Activated naive CD4-positive, alpha-beta T cell treated with anti-CD3 and anti-CD28 coated beads, Interleukin-2, amount 50 U/mL, for 72 hours (primary cell): ENCODE measurements around the gene TGFBR3. TPM values are rescaled to one million over a fixed set of nuclear protein-coding genes. Genes with fewer than 3 reads are reported as not detected.
A peak's percentile ranks its signal among the peaks of the same experiment; 100 is the strongest.

Experiments used
- ATAC-seq, 2 donors: fragments of 150-1000 bp; cut with Tn5 transposase; 2 replicates each; pipeline ENCODE4 v1.10.0; 2021; ENCODE audit warnings: mild to moderate bottlenecking in 2 of 2, moderate library complexity in 2 of 2
- DNase-seq, 2 donors: peaks; one replicate each; pipeline ENCODE4 v3.0.0; 2021 to 2022; ENCODE audit warnings: low spot score in 2 of 2
- H3K27ac Mint-ChIP-seq, 2 donors: one replicate each; pipeline ENCODE4 v1.8.0; 2022; ENCODE audit warnings: mild to moderate bottlenecking in 2 of 2, mixed read lengths in 2 of 2
- H3K36me3 Mint-ChIP-seq, 2 donors: one replicate each; pipeline ENCODE4 v1.8.0; 2022; ENCODE audit warnings: mixed read lengths in 2 of 2
- H3K9me3 Mint-ChIP-seq, 2 donors: one replicate each; pipeline ENCODE4 v1.8.0; 2022; ENCODE audit warnings: mixed read lengths in 2 of 2
- total RNA-seq, 2 donors: library from RNA; stranded (reverse); gene quantifications; one replicate each; pipeline ENCODE4 v1.2.3, GENCODE V29; 2022

The TGFBR3 gene
- total RNA-seq, 2 donors from 2014 or later = 1.2 to 3.3 TPM

DNA sequence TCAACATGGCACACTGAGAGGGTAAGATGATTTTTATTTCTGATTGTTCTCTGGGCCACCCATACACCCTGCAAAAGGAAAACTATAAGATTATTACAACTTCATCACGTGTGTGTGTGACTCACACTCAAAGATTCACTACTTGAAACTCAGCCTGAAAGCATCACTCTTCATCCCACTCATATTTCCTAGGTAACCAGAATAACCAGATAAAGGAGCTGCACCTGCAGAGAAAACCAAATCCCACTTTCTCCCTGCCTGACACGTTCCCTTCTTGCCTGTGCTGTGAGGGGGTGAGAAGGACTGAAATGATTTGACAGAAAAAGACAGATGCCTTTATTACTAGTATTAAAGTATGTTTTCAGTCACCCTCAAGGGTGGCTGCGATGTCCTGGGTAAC lies 131.6 kb downstream of the TGFBR3 start:
- H3K36me3 Mint-ChIP-seq = peaks cover 6 to 8% of the 10 kb centered on the region in 2 donors
- peak overlapping the region; percentile 88 to 91 for H3K27ac Mint-ChIP-seq
- peak; percentile 87 to 88 for ATAC-seq
- H3K9me3 Mint-ChIP-seq = no peaks in the 10 kb centered on the region
- DNase-seq = peak; percentile 62 to 66

DNA sequence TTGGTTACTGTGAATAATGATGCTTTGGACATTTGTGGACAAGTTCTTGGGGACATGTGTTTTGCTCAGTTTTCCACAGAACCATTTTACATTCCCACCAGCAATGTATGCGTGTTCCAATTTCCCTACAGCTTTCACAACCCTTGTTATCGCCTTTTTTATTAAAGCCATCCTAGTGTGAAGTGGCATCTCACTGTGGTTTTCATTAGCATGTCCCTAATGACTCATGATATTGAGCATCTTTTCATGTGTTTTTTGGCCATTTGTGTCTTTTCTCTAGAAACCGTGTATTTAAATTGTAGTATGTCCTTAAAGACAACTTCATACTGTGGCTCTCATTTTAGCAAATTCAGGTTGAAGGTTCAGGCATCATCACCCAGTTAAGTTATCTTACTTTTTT lies 132.1 kb downstream of the TGFBR3 start:
- ATAC-seq (peak in 1 of 2 donors; percentile 14), DNase-seq (no peak)
- Mint-ChIP-seq H3K27ac (peak overlapping the region; percentile 88 to 91), H3K36me3 (peaks cover 6 to 8% of the 10 kb centered on the region in 2 donors), H3K9me3 (no peaks in the 10 kb centered on the region)

DNA sequence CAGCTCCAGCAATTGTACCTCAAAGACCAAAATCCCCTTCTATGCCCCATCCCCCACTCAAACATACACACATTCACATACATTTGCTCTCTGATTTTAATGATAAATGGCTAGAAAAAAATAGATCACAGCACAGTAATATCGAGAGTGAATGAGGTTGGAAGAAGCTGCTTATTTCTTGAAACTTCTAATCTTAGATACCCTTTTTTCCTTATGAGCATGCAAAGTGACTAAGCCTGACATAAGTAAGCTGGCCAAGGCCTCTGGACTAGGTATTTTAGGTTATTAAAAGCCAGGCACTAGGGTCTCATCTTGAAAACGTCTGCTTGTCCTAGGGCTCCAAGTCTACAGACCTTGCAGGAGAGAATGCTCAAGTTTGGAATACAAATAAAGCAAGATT lies 133.6 kb downstream of the TGFBR3 start:
- Mint-ChIP-seq H3K27ac (peak overlapping the region; percentile 86 to 94), H3K36me3 (peaks cover 8 to 17% of the 10 kb centered on the region in 2 donors), H3K9me3 (peaks cover 0 to 6% of the 10 kb centered on the region in 2 donors)
- DNase-seq = no peak
- peak; percentile 48 to 58 for ATAC-seq

GRCh38 chr1:91751275-91751674 lies 134.7 kb downstream of the TGFBR3 start:
- DNase-seq (no peak), ATAC-seq (no peak)
- peaks cover 16 to 28% of the 10 kb centered on the region in 2 donors for H3K36me3 Mint-ChIP-seq
- no peak overlapping the region for H3K27ac Mint-ChIP-seq
- H3K9me3 Mint-ChIP-seq = peaks cover 0 to 17% of the 10 kb centered on the region in 2 donors

DNA sequence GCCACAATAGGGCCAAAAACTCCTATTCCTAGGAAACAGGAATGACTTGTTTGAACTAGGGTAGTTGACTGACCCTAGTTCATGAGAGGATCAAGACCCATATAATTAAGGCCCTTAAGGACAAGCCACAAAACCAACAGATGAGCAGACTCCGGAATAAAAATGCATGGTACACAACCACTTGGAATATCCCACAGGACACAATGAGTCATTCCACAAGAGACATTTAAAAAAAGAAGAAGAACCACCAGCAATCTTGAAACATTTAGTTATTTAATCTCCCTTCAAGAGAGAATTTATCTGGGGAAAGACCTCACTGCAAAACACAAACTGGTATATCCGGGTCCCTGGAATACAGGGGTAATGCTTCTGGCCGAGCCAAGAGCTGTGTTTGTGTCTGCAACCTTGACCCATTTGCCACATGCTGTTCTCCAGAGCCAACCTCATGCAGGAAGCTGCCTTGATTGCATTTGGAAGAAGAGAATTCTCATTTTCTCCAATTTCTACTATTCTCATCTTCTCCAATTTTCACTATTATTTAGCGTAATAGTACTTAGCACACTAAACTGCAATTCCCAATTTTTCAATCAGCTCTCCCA lies 135.5 kb downstream of the TGFBR3 start:
- ATAC-seq (no peak), DNase-seq (no peak)
- Mint-ChIP-seq H3K36me3 (peaks cover 20 to 35% of the 10 kb centered on the region in 2 donors), H3K27ac (no peak overlapping the region), H3K9me3 (peaks cover 0 to 24% of the 10 kb centered on the region in 2 donors)

DNA sequence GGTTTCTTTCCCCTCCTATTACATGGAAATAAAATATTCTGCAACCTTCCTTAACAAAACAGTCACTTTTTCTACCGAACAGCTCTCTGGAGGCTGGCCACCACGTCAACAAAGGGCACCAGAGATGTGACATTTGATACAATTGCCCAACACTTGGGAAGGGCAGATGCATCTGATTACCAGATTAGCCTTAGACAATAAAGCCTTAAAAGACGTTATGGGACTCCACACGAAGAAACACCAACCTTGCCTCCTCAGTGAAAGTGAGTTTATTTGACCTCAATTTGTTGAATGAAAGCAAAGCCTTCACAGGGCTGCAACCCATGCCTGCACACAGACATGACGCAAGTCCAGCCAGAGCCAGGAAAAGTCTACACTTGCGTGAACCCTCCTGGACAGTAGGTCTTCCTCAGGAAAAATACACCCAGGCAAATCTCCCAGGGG lies 136.1 kb downstream of the TGFBR3 start:
- DNase-seq = no peak
- peaks cover 0 to 24% of the 10 kb centered on the region in 2 donors for H3K9me3 Mint-ChIP-seq
- H3K27ac Mint-ChIP-seq = no peak overlapping the region
- H3K36me3 Mint-ChIP-seq = peaks cover 20 to 35% of the 10 kb centered on the region in 2 donors
- ATAC-seq = no peak

- H3K36me3 Mint-ChIP-seq = peaks cover 20 to 35% of the 10 kb centered on the region in 2 donors
- peaks cover 0 to 24% of the 10 kb centered on the region in 2 donors for H3K9me3 Mint-ChIP-seq
- no peak for ATAC-seq
- DNase-seq = no peak
- H3K27ac Mint-ChIP-seq = no peak overlapping the region
These were observed 138.3 kb downstream of the TGFBR3 start for GRCh38 chr1:91747666-91748065.

DNA sequence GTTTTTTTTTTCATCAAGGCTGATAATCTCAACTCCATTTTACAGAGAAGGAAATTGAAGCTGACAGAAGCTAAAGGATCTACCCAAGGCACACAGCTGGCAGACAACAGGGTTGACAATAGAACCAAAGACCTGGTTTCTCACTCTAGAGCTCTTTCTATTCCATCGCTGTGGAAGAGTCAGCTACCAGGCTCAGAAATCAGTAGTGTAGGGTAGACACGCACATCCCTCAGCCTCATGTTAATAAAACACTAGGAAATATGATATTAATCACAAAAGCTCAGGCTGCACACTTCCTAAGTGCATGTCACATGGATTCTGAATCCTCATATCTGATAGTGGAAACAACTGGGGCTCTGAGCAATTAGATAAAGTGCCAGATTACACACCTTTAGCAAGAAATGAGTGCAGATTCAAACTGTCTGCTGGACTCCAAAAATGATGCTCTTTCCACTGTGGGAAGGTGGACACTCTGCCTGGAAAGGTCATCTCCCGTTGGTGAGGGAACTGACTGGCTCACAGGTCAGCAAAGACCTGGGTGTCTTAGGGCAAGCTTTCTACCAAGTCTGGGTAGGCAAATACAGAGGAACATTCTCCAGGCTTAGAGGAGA lies 139.1 kb downstream of the TGFBR3 start:
- DNase-seq (no peak), ATAC-seq (no peak)
- Mint-ChIP-seq H3K36me3 (peaks cover 25 to 40% of the 10 kb centered on the region in 2 donors), H3K27ac (no peak overlapping the region), H3K9me3 (peaks cover 3 to 27% of the 10 kb centered on the region in 2 donors)

DNA sequence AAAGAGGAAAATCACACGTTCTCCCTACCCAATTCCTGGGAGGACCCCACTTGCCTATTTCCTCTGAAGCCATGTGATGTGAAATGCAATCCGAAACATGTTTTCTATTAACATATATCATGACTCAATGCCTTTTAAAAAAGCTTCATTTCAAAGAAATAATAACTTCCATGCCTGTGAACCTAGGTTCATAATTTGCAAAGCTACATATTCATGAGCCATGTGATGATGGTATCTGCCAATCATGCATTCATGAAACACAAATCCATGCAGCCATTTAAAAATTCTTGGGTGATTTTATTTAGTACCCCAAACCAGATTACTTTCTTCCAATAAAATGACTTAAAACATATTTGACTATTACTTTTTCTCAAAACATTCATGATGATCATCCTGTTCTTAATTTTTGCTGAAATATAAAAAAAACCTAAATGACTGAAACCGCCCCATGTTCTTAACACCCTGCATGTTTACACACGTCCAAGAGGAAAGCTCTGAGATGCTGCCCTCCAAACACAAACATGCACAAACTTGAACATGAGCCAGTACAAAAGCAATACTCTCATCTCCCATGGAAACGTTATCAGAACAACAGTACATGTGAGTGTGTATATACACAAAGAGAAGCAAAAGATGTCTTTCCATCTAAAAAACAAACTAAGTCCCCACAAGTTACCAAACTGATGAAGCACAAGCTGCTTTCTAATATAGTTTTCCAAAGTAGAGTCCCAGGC lies 140.1 kb downstream of the TGFBR3 start:
- Mint-ChIP-seq H3K36me3 (peaks cover 27 to 42% of the 10 kb centered on the region in 2 donors), H3K9me3 (peaks cover 6 to 31% of the 10 kb centered on the region in 2 donors), H3K27ac (no peak overlapping the region)
- DNase-seq = no peak
- no peak for ATAC-seq

DNA sequence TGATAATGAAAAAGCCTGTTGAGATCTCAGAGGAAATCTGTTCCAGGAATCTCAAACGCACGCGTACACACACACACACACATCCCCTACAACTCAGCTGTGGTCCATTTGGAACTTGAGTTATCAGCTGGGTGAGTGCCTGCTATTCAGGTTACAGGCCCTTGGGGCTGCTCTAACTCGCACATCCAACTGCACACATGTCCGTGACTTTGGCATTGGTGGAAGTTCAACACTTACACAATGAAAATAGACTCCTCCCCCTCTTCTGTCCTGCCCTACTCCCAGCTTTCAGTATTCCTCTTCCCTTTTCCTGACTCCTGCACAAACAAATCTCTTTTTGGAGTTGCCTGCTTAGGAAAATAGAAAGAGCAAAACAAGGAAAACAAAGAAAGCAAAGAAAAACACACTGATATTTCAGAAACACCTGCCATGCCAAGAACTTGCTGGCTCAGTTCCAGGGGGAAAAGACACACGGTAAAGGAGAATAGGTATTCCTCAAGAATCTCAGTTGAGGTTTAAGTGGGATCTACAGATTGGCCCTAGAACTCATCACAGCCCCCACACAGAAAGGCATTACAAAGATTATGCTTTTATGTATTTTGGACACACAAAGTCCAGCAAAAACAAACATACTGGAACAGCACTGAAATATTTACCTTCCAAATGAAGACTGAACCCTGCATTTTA lies 140.9 kb downstream of the TGFBR3 start:
- peaks cover 27 to 38% of the 10 kb centered on the region in 2 donors for H3K36me3 Mint-ChIP-seq
- no peak overlapping the region for H3K27ac Mint-ChIP-seq
- peaks cover 6 to 31% of the 10 kb centered on the region in 2 donors for H3K9me3 Mint-ChIP-seq
- DNase-seq = no peak
- ATAC-seq = no peak

DNA sequence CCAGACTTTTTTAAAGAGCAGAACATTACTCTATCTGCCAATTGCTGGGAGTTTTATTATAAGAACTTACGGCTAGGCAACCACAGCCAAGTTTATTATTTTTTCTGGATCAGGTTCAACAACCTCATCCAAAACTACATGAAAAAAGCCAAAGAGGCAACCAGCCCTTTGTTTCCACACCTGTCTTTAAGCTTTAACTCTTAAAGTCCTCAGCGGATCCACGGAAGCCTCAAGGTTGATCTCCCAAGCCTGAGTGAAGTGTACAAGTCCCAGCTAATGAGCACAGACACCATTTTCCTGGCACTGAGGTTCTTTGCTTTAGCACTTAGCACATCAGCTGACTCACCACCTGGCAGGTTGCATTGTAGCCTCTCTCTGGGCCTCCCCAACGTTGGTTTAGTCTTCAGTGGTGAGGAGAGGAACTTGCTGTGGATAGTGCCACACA lies 143.1 kb downstream of the TGFBR3 start:
- peak in 1 of 2 donors; percentile 34 for ATAC-seq
- DNase-seq = no peak
- Mint-ChIP-seq H3K36me3 (peaks cover 30 to 34% of the 10 kb centered on the region in 2 donors), H3K9me3 (peaks cover 11 to 38% of the 10 kb centered on the region in 2 donors), H3K27ac (no peak overlapping the region)

- peaks cover 11 to 28% of the 10 kb centered on the region in 2 donors for H3K9me3 Mint-ChIP-seq
- ATAC-seq = no peak
- H3K27ac Mint-ChIP-seq = no peak overlapping the region
- peaks cover 21 to 24% of the 10 kb centered on the region in 2 donors for H3K36me3 Mint-ChIP-seq
- no peak for DNase-seq
These were observed 144.0 kb downstream of the TGFBR3 start for GRCh38 chr1:91741906-91742305.

GRCh38 chr1:91741301-91741700 lies 144.7 kb downstream of the TGFBR3 start:
- H3K27ac Mint-ChIP-seq = no peak overlapping the region
- H3K9me3 Mint-ChIP-seq = peaks cover 11 to 22% of the 10 kb centered on the region in 2 donors
- ATAC-seq (no peak), DNase-seq (no peak)
- H3K36me3 Mint-ChIP-seq = peaks cover 15 to 20% of the 10 kb centered on the region in 2 donors

DNA sequence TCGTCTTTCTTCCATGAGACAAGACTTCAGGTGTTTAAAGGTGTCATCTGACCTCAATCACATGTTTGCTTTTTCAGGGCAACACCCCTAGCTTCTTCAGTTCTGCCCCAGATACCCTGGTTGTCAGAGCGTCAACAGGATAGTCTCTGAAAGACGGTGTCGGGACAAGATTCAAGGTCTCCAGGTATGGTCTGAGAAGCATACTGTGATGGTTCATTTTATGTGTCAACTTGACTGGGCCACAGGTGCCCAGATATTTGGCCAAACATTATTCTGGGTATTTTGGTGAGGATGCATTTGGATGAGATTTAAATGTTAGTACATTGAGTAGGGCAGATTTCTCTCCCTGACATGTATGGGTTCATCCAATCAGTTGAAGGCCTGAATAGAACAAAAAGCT lies 148.3 kb downstream of the TGFBR3 start:
- Mint-ChIP-seq H3K27ac (no peak overlapping the region), H3K36me3 (peaks cover 6 to 16% of the 10 kb centered on the region in 2 donors), H3K9me3 (peaks cover 11 to 15% of the 10 kb centered on the region in 2 donors)
- DNase-seq (no peak), ATAC-seq (no peak)

- Mint-ChIP-seq H3K36me3 (peaks cover 4 to 13% of the 10 kb centered on the region in 2 donors), H3K27ac (no peak overlapping the region), H3K9me3 (peaks cover 9 to 12% of the 10 kb centered on the region in 2 donors)
- no peak for DNase-seq
- no peak for ATAC-seq
These were observed 149.0 kb downstream of the TGFBR3 start for GRCh38 chr1:91736715-91737615.
